GM23338 (cell line): Measurements from ENCODE around the gene OSBPL7. TPM values are rescaled to one million over a fixed set of nuclear protein-coding genes. Genes with fewer than 3 reads are reported as not detected.

Experiments
- ATAC-seq: fragments of 200-7000 bp; cut with Tn5 transposase; 3 replicates; pipeline ENCODE4 v1.9.1; 2020
- DNase-seq: peaks from one replicate; pipeline ENCODE4 v3.0.0-alpha.2; 2015; ENCODE audit warnings: low spot score
- H2AFZ ChIP-seq: fragments of 200-600 bp; sonication (generic); 2 replicates; pipeline ENCODE4 v1.8.0; 2016; ENCODE audit warnings: antibody characterized with exemption, mild to moderate bottlenecking, moderate library complexity
- H3F3A ChIP-seq: fragments of 200-600 bp; sonication (generic); replicated peaks from 2 replicates; pipeline ENCODE4 v1.8.0; 2017; ENCODE audit warnings: antibody characterized with exemption, mixed run types, low read depth
- H3K27ac ChIP-seq: fragments of 200-600 bp; sonication (generic); 2 replicates; pipeline ENCODE4 v1.6.1; 2016; ENCODE audit warnings: low read depth
- H3K27me3 ChIP-seq: fragments of 200-600 bp; sonication (generic); 2 replicates; pipeline ENCODE4 v1.8.0; 2016; ENCODE audit warnings: mild to moderate bottlenecking, mixed run types, moderate library complexity; ENCODE audit not compliant: insufficient read depth
- H3K36me3 ChIP-seq: fragments of 200-600 bp; sonication (generic); 2 replicates; pipeline ENCODE4 v1.8.0; 2016; ENCODE audit warnings: mild to moderate bottlenecking; ENCODE audit not compliant: insufficient read depth
- H3K4me1 ChIP-seq: fragments of 200-600 bp; sonication (generic); 2 replicates; pipeline ENCODE4 v1.8.0; 2016; ENCODE audit warnings: mild to moderate bottlenecking, moderate library complexity; ENCODE audit not compliant: insufficient read depth
- H3K4me2 ChIP-seq: fragments of 200-600 bp; sonication (generic); 2 replicates; pipeline ENCODE4 v1.7.1; 2017; ENCODE audit warnings: mixed run types
- H3K4me3 ChIP-seq: fragments of 200-600 bp; sonication (generic); 2 replicates; pipeline ENCODE4 v1.6.1; 2016; ENCODE audit warnings: mixed run types
- H3K79me2 ChIP-seq: fragments of 200-600 bp; sonication (generic); replicated peaks from 2 replicates; pipeline ENCODE4 v1.8.0; 2017; ENCODE audit warnings: mild to moderate bottlenecking; ENCODE audit not compliant: insufficient read depth
- H3K9me2 ChIP-seq: fragments of 200-600 bp; sonication (generic); 2 replicates; pipeline ENCODE4 v1.8.0; 2017; ENCODE audit not compliant: insufficient read depth
- H4K20me1 ChIP-seq: fragments of 200-600 bp; sonication (generic); replicated peaks from 2 replicates; pipeline ENCODE4 v1.8.0; 2017; ENCODE audit warnings: mild to moderate bottlenecking; ENCODE audit not compliant: insufficient read depth
- H3K27ac Mint-ChIP-seq: 2 replicates; pipeline ENCODE4 v1.8.0; 2020; ENCODE audit warnings: inconsistent platforms, mild to moderate bottlenecking, moderate library complexity, mixed read lengths
- H3K27me3 Mint-ChIP-seq: 3 replicates; pipeline ENCODE4 v1.8.0; 2022; ENCODE audit warnings: low read depth, mild to moderate bottlenecking, moderate library complexity, mixed read lengths, inconsistent platforms; ENCODE audit not compliant: insufficient read depth, poor library complexity
- H3K36me3 Mint-ChIP-seq: 3 replicates; pipeline ENCODE4 v1.8.0; 2021; ENCODE audit warnings: low read depth, mild to moderate bottlenecking, inconsistent platforms, moderate library complexity, mixed read lengths
- H3K4me1 Mint-ChIP-seq: 3 replicates; pipeline ENCODE4 v1.8.0; 2020; ENCODE audit warnings: mild to moderate bottlenecking, inconsistent platforms, mixed read lengths
- H3K4me3 Mint-ChIP-seq: 3 replicates; pipeline ENCODE4 v1.8.0; 2021; ENCODE audit warnings: moderate library complexity, mild to moderate bottlenecking, inconsistent platforms, mixed read lengths
- H3K9me3 Mint-ChIP-seq: 3 replicates; pipeline ENCODE4 v1.8.0; 2020; ENCODE audit warnings: moderate library complexity, mild to moderate bottlenecking, inconsistent platforms, mixed read lengths
- CREB1 ChIP-seq: fragments of 250-450 bp; sonication (Bioruptor Pico); IDR thresholded peaks from 2 replicates; pipeline ENCODE4 v1.5.0; 2020; ENCODE audit warnings: low read depth, mild to moderate bottlenecking, moderate library complexity
- CTCF ChIP-seq, 2 experiments: fragments of 200-600 bp in 1 of 2; sonication (generic) in 1 of 2; conservative IDR thresholded peaks; 2 replicates each; pipeline versions ENCODE4 v1.5.1 to v1.6.1; 2016 to 2017; ENCODE audit warnings: antibody characterized with exemption in 2 of 2, low read depth in 2 of 2, mild to moderate bottlenecking in 2 of 2, moderate library complexity in 1 of 2
- ETS1 ChIP-seq: IDR thresholded peaks from 2 replicates; pipeline ENCODE4 v1.6.1; 2016; ENCODE audit warnings: antibody characterized with exemption
- EZH2 ChIP-seq: fragments of 200-600 bp; sonication (generic); IDR thresholded peaks from one replicate; pipeline ENCODE4 v1.8.0; 2017; ENCODE audit warnings: antibody characterized with exemption, mild to moderate bottlenecking, low read depth; ENCODE audit not compliant: unreplicated experiment
- EZH2phosphoT487 ChIP-seq: fragments of 200-600 bp; sonication (generic); IDR thresholded peaks from one replicate; pipeline ENCODE4 v1.8.1; 2018; ENCODE audit warnings: antibody characterized with exemption; ENCODE audit not compliant: unreplicated experiment
- JUNB ChIP-seq: IDR thresholded peaks from one replicate; pipeline ENCODE4 v1.6.1; 2016; ENCODE audit warnings: antibody characterized with exemption; ENCODE audit not compliant: unreplicated experiment
- POLR2AphosphoS5 ChIP-seq: IDR thresholded peaks from 2 replicates; pipeline ENCODE4 v1.6.1; 2016; ENCODE audit warnings: antibody characterized with exemption, low read depth
- REST ChIP-seq: IDR thresholded peaks from one replicate; pipeline ENCODE4 v1.6.1; 2018; ENCODE audit warnings: antibody characterized with exemption; ENCODE audit not compliant: unreplicated experiment
- STAT1 ChIP-seq: IDR thresholded peaks from one replicate; pipeline ENCODE4 v1.6.1; 2016; ENCODE audit warnings: antibody characterized with exemption; ENCODE audit not compliant: unreplicated experiment
- ZNF114 ChIP-seq: fragments of 250-450 bp; sonication (Bioruptor Pico); IDR thresholded peaks from 2 replicates; pipeline ENCODE4 v1.5.0; 2020; ENCODE audit warnings: mild to moderate bottlenecking, moderate library complexity
- ZNF331 ChIP-seq: fragments of 250-450 bp; sonication (Bioruptor Pico); IDR thresholded peaks from 2 replicates; pipeline ENCODE4 v1.5.0; 2020; ENCODE audit warnings: low read depth, mild to moderate bottlenecking, moderate library complexity
- polyA plus RNA-seq: library from polyadenylated mRNA; unstranded; fragments of >200 nt; fragmentation: Nextera tagmentation; extraction: Ambion mirVana; gene quantifications from 2 replicates; pipeline ENCODE4 v1.2.1, GENCODE V29; 2016
- total RNA-seq: library from RNA; depleted of rRNA; stranded (reverse); fragments of >200 nt; shearing (Covaris generic); gene quantifications from 2 replicates; pipeline ENCODE4 v1.2.3, GENCODE V29; 2014

Gene OSBPL7
- total and polyA plus RNA-seq, 2 experiments from 2014 or later, result 3.4 to 8.1 TPM

GRCh38 chr17:47776330-47777197 lies 45.0 kb downstream of the OSBPL7 start:
- no peaks in the 10 kb centered on the region for H4K20me1 ChIP-seq
- no peak overlapping the region for H2AFZ ChIP-seq
- no peaks in the 10 kb centered on the region for H3K4me1 Mint-ChIP-seq
- H3K4me3 Mint-ChIP-seq, result no peak overlapping the region
- H3K79me2 ChIP-seq, result no peaks in the 10 kb centered on the region
- H3K27me3 Mint-ChIP-seq, result peaks cover 15% of the 10 kb centered on the region
- H3K4me1 ChIP-seq, result no peaks in the 10 kb centered on the region
- peak; percentile 66 for DNase-seq
- TF ChIP-seq CTCF (conservative IDR thresholded peaks at IDR 0.05; ENCODE audit: low read depth in 2 of 2), result peak; percentile 86 to 89
- TF ChIP-seq EZH2, result no peak
- no peak overlapping the region for H3K4me3 ChIP-seq
- no peaks in the 10 kb centered on the region for H3K36me3 Mint-ChIP-seq
- H3K4me2 ChIP-seq, result no peak overlapping the region
- no peaks in the 10 kb centered on the region for H3K36me3 ChIP-seq
- H3K9me3 Mint-ChIP-seq, result no peaks in the 10 kb centered on the region; the same call in 2 of the 3 replicates
- no peaks in the 10 kb centered on the region for H3K9me2 ChIP-seq
- no peak overlapping the region for H3K27ac Mint-ChIP-seq
- H3F3A ChIP-seq, result no peaks in the 10 kb centered on the region
- peak; percentile 66 for ATAC-seq
- no peak overlapping the region for H3K27ac ChIP-seq
- peaks cover 25% of the 10 kb centered on the region for H3K27me3 ChIP-seq

- Histone ChIP-seq H3K79me2 (no peaks in the 10 kb centered on the region), H3K4me2 (no peak overlapping the region), H3K27ac (no peak overlapping the region), H3K27me3 (peaks cover 25% of the 10 kb centered on the region), H3K4me3 (no peak overlapping the region), H4K20me1 (no peaks in the 10 kb centered on the region), H3K9me2 (no peaks in the 10 kb centered on the region), H3K4me1 (no peaks in the 10 kb centered on the region), H3F3A (no peaks in the 10 kb centered on the region), H3K36me3 (no peaks in the 10 kb centered on the region), H2AFZ (no peak overlapping the region)
- Mint-ChIP-seq H3K27me3 (peaks cover 15% of the 10 kb centered on the region), H3K36me3 (no peaks in the 10 kb centered on the region), H3K27ac (no peak overlapping the region), H3K4me3 (no peak overlapping the region), H3K4me1 (no peaks in the 10 kb centered on the region), H3K9me3 (peaks cover 4% of the 10 kb centered on the region; the same call in 2 of the 3 replicates)
- TF ChIP-seq EZH2 (no peak), JUNB (no peak), CREB1 (CRISPR knock-in tag) (no peak), ZNF331 (CRISPR knock-in tag) (no peak)
- ATAC-seq, result no peak
- no peak for DNase-seq
Observed at GRCh38 chr17:47774987-47775580, 46.5 kb downstream of the OSBPL7 start.

- no peaks in the 10 kb centered on the region for H3K79me2 ChIP-seq
- no peak for ATAC-seq
- no peak for DNase-seq
- H3K4me3 ChIP-seq, result no peak overlapping the region
- no peak overlapping the region for H3K27ac ChIP-seq
- H3F3A ChIP-seq, result no peaks in the 10 kb centered on the region
- no peak overlapping the region for H3K4me2 ChIP-seq
- no peaks in the 10 kb centered on the region for H3K9me2 ChIP-seq
- H3K27ac Mint-ChIP-seq, result no peak overlapping the region
- H3K36me3 Mint-ChIP-seq, result no peaks in the 10 kb centered on the region
- no peaks in the 10 kb centered on the region for H4K20me1 ChIP-seq
- H3K4me1 Mint-ChIP-seq, result no peaks in the 10 kb centered on the region
- peaks cover 5% of the 10 kb centered on the region; the same call in 2 of the 3 replicates for H3K9me3 Mint-ChIP-seq
- no peak overlapping the region; the same call in 2 of the 3 replicates for H3K4me3 Mint-ChIP-seq
- peaks cover 15% of the 10 kb centered on the region for H3K27me3 Mint-ChIP-seq
- no peaks in the 10 kb centered on the region for H3K4me1 ChIP-seq
- no peak overlapping the region for H2AFZ ChIP-seq
- H3K36me3 ChIP-seq, result no peaks in the 10 kb centered on the region
- peaks cover 25% of the 10 kb centered on the region for H3K27me3 ChIP-seq
- no peak for TF ChIP-seq EZH2
- TF ChIP-seq ZNF114 (CRISPR knock-in tag), result no peak
- TF ChIP-seq EZH2phosphoT487, result no peak
- TF ChIP-seq JUNB, result no peak
- TF ChIP-seq ETS1, result no peak
- no peak for TF ChIP-seq STAT1
- no peak for TF ChIP-seq ZNF331 (CRISPR knock-in tag)
- no peak for TF ChIP-seq REST
- no peak for TF ChIP-seq POLR2AphosphoS5
Observed at GRCh38 chr17:47774331-47774730, 47.3 kb downstream of the OSBPL7 start.
